ENCODE data around the gene SMNDC1. TPM values are rescaled to one million over a fixed set of nuclear protein-coding genes. Genes with fewer than 3 reads are reported as not detected.

Gene SMNDC1
- 3.0 and 4.6 TPM in 2 replicates for total RNA-seq

GRCh38 chr10:110304780-110305421 is at the start of gene SMNDC1:
TSS of gene SMNDC1 (minus strand) at chr10:110304920. CDS start at chr10:110303587, 1,333 bp downstream.

Other genes starting within 250 kb of the SMNDC1 start
- gene MXI1, start 97.3 kb downstream of the SMNDC1 start, total RNA-seq, result 4.7 and 13.9 TPM in 2 replicates
- 22.6 and 26.9 TPM in 2 replicates for gene DUSP5, start 193.0 kb upstream of the SMNDC1 start, total RNA-seq